HCT116 (cell line): ENCODE measurements around the gene CHST10.

Experiments used
- EGR1 ChIP-seq: IDR thresholded peaks from 2 replicates; pipeline ENCODE4 v1.6.1; 2012; ENCODE audit warnings: low read depth
- ELF1 ChIP-seq: IDR thresholded peaks from 2 replicates; pipeline ENCODE4 v1.6.1; 2012; ENCODE audit warnings: low read depth, borderline replicate concordance
- EZH2 ChIP-seq: fragments of 200-600 bp; sonication (generic); IDR thresholded peaks from 2 replicates; pipeline ENCODE4 v1.6.1; 2017; ENCODE audit warnings: antibody characterized with exemption, mixed run types
- EZH2phosphoT487 ChIP-seq: fragments of 200-600 bp; IDR thresholded peaks from 2 replicates; pipeline ENCODE4 v1.6.1; 2018; ENCODE audit warnings: antibody characterized with exemption, borderline replicate concordance
- POLR2A ChIP-seq: IDR thresholded peaks from 2 replicates; pipeline ENCODE4 v1.7.0; 2011; ENCODE audit warnings: borderline replicate concordance; ENCODE audit not compliant: insufficient read depth, insufficient read length; ENCODE audit errors: extremely low read depth
- POLR2AphosphoS5 ChIP-seq: IDR thresholded peaks from 2 replicates; pipeline ENCODE4 v1.6.1; 2011; ENCODE audit warnings: mild to moderate bottlenecking, low read depth, low read length, moderate library complexity
- RAD21 ChIP-seq: IDR thresholded peaks from 2 replicates; pipeline ENCODE4 v1.6.1; 2012; ENCODE audit warnings: low read depth, mild to moderate bottlenecking
- REST ChIP-seq: IDR thresholded peaks from 2 replicates; pipeline ENCODE4 v1.6.1; 2012; ENCODE audit warnings: low read depth
- YY1 ChIP-seq: IDR thresholded peaks from 2 replicates; pipeline ENCODE4 v1.6.1; 2011; ENCODE audit warnings: low read length, low read depth, moderate library complexity, mild to moderate bottlenecking; ENCODE audit not compliant: insufficient replicate concordance; ENCODE audit errors: extremely low read depth
- ZFX ChIP-seq: fragments of 450-650 bp; IDR thresholded peaks from 2 replicates; pipeline ENCODE4 v1.6.1; 2017
- ZNF274 ChIP-seq: fragments of 200-500 bp; sonication (Bioruptor generic); IDR thresholded peaks from 2 replicates; pipeline ENCODE4 v1.6.1; 2014; ENCODE audit warnings: mild to moderate bottlenecking, low read depth, low read length, inconsistent platforms
- TF ChIP-seq, protein P1 (sequence below), 3 experiments: fragments of 200-600 bp in 1 of 3; sonication (generic) in 1 of 3; IDR thresholded peaks in 2 of 3; conservative IDR thresholded peaks in 1 of 3; 2 replicates each; pipeline ENCODE4 v1.5.1; 2012 to 2017; ENCODE audit warnings: low read depth in 2 of 3, low read length in 2 of 3, antibody characterized with exemption in 1 of 3, borderline replicate concordance in 1 of 3, control low read depth in 1 of 3, mild to moderate bottlenecking in 1 of 3, mixed read lengths in 1 of 3, mixed run types in 1 of 3, moderate library complexity in 1 of 3; ENCODE audit not compliant: insufficient read depth in 1 of 3

GRCh38 chr2:100411841-100412292 is 5.6 kb downstream of the CHST10 start:
- TF ChIP-seq POLR2A (no peak), ZFX (no peak), EZH2phosphoT487 (no peak), RAD21 (no peak), EZH2 (no peak), REST (no peak), ELF1 (no peak), POLR2AphosphoS5 (no peak), EGR1 (no peak), ZNF274 (no peak), YY1 (no peak)
- TF ChIP-seq, protein P1, sequence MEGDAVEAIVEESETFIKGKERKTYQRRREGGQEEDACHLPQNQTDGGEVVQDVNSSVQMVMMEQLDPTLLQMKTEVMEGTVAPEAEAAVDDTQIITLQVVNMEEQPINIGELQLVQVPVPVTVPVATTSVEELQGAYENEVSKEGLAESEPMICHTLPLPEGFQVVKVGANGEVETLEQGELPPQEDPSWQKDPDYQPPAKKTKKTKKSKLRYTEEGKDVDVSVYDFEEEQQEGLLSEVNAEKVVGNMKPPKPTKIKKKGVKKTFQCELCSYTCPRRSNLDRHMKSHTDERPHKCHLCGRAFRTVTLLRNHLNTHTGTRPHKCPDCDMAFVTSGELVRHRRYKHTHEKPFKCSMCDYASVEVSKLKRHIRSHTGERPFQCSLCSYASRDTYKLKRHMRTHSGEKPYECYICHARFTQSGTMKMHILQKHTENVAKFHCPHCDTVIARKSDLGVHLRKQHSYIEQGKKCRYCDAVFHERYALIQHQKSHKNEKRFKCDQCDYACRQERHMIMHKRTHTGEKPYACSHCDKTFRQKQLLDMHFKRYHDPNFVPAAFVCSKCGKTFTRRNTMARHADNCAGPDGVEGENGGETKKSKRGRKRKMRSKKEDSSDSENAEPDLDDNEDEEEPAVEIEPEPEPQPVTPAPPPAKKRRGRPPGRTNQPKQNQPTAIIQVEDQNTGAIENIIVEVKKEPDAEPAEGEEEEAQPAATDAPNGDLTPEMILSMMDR (IDR thresholded peaks at IDR 0.05 in 2 of 3, conservative IDR thresholded peaks at IDR 0.05 in 1 of 3; ENCODE audit: borderline replicate concordance in 1 of 3, insufficient read depth in 1 of 3, low read depth in 2 of 3, low read length in 2 of 3) = no peak
